CD4-positive, alpha-beta memory T cell (primary cell): ENCODE data around the gene GRM2. TPM values are rescaled to one million over a fixed set of nuclear protein-coding genes. Genes with fewer than 3 reads are reported as not detected.
A peak's percentile ranks its signal among the peaks of the same experiment; 100 is the strongest.

Source experiments
- CTCF ChIA-PET: fragments of 350-600 bp; sonication (Branson Sonifier 250); formaldehyde crosslinking; loops from one replicate; lab custom pipeline; 2021; ENCODE audit warnings: inconsistent platforms; ENCODE audit not compliant: partially characterized antibody; lab: Charles Lee
- POLR2A ChIA-PET: fragments of 350-600 bp; sonication (Branson Sonifier 250); formaldehyde crosslinking; loops from one replicate; lab custom pipeline; 2021; ENCODE audit not compliant: partially characterized antibody; lab: Charles Lee
- DNase-seq, 5 donors: peaks; one replicate each; pipeline versions ENCODE4 v3.0.0 to v3.0.0-alpha.2; 2020 to 2022; ENCODE audit warnings: mixed read lengths in 1 of 5
- H3K27ac ChIP-seq: one replicate; pipeline ENCODE4 v1.7.0; 2013; ENCODE audit warnings: low read depth, low read length
- H3K27me3 ChIP-seq: 2 replicates; pipeline ENCODE4 v1.7.0; 2013; ENCODE audit warnings: mild to moderate bottlenecking, low read length, moderate library complexity; ENCODE audit not compliant: insufficient read depth
- H3K36me3 ChIP-seq: 2 replicates; pipeline ENCODE4 v1.7.0; 2013; ENCODE audit warnings: mild to moderate bottlenecking, low read length, moderate library complexity; ENCODE audit not compliant: insufficient read depth
- H3K4me1 ChIP-seq: 2 replicates; pipeline ENCODE4 v1.7.0; 2013; ENCODE audit warnings: mild to moderate bottlenecking, low read length, moderate library complexity; ENCODE audit not compliant: insufficient read depth
- H3K4me3 ChIP-seq, 2 donors: one replicate each; pipeline ENCODE4 v1.7.0; 2013; ENCODE audit warnings: low read length in 2 of 2, mild to moderate bottlenecking in 1 of 2
- H3K9me3 ChIP-seq, 2 donors: one replicate each; pipeline ENCODE4 v1.7.0; 2013; ENCODE audit warnings: low read length in 2 of 2, control low read depth in 1 of 2; ENCODE audit not compliant: control insufficient read depth in 1 of 2
- H3K27ac Mint-ChIP-seq, 7 donors: one replicate each; pipeline ENCODE4 v1.8.0; 2020 to 2021; ENCODE audit warnings: mixed read lengths in 7 of 7, mild to moderate bottlenecking in 6 of 7, inconsistent platforms in 3 of 7, moderate library complexity in 3 of 7
- H3K27me3 Mint-ChIP-seq, 2 donors: one replicate each; pipeline ENCODE4 v1.8.0; 2020 to 2021; ENCODE audit warnings: mixed read lengths in 2 of 2
- H3K36me3 Mint-ChIP-seq, 2 donors: one replicate each; pipeline ENCODE4 v1.8.0; 2020 to 2021; ENCODE audit warnings: mixed read lengths in 2 of 2, inconsistent platforms in 1 of 2, mild to moderate bottlenecking in 1 of 2
- H3K4me1 Mint-ChIP-seq, 4 donors: one replicate each; pipeline ENCODE4 v1.8.0; 2020 to 2021; ENCODE audit warnings: mixed read lengths in 4 of 4, mild to moderate bottlenecking in 1 of 4
- H3K4me3 Mint-ChIP-seq, 8 donors: one replicate each; pipeline ENCODE4 v1.8.0; 2020 to 2021; ENCODE audit warnings: mixed read lengths in 8 of 8, mild to moderate bottlenecking in 7 of 8, moderate library complexity in 6 of 8, inconsistent platforms in 3 of 8
- H3K9me3 Mint-ChIP-seq, 8 donors: one replicate each; pipeline ENCODE4 v1.8.0; 2020 to 2021; ENCODE audit warnings: mixed read lengths in 8 of 8, mild to moderate bottlenecking in 5 of 8, inconsistent platforms in 3 of 8, moderate library complexity in 1 of 8
- intact Hi-C: fragments of 100-400 bp; cut with micrococcal nuclease; formaldehyde crosslinking; loops from one replicate; pipeline ENCODE4 v1.15.1; 2023
- polyA plus RNA-seq, 2 donors: library from polyadenylated mRNA; unstranded; fragments of 300-500 nt; fragmentation: Illumina TruSeq; gene quantifications; one replicate each; pipeline ENCODE4 v1.2.3, GENCODE V29; 2021
- total RNA-seq, 2 experiments: library from RNA; stranded (reverse); gene quantifications; one replicate each; pipeline ENCODE4 v1.2.3, GENCODE V29; 2021

The GRM2 gene
- total and polyA plus RNA-seq, 4 experiments from 2014 or later: 0.07 to 1.9 (median 1.1) TPM; not detected in 1

GRCh38 chr3:51688206-51688600 lies 18.7 kb upstream of the GRM2 start:
- Mint-ChIP-seq H3K36me3 (peaks cover 30 to 60% of the 10 kb centered on the region in 2 donors), H3K9me3 (no peaks in the 10 kb centered on the region), H3K4me1 (peaks cover 47 to 85% (median 64%) of the 10 kb centered on the region in 4 donors), H3K27me3 (no peaks in the 10 kb centered on the region), H3K4me3 (peak overlapping the region in 3 of 8 donors; percentile 28 to 59 (median 43)), H3K27ac (peak overlapping the region in 6 of 7 donors; percentile 69 to 97 (median 86))
- Histone ChIP-seq H3K36me3 (peaks cover 48% of the 10 kb centered on the region), H3K27me3 (no peaks in the 10 kb centered on the region), H3K27ac (no peak overlapping the region), H3K4me3 (no peak overlapping the region), H3K9me3 (no peaks in the 10 kb centered on the region), H3K4me1 (peaks cover 90% of the 10 kb centered on the region)
- intact Hi-C loops: loop anchor here (10.0 kb wide), 1 partner anchor 117 kb away; no protein-coding TSS in a partner anchor
- CTCF ChIA-PET: interaction anchor here (0.7 to 12.7 kb wide), 4 partner anchors 21 to 186 kb away, joined by 3 to 324 read pairs (median 20); partner anchors contain the start of gene TEX264
- POLR2A ChIA-PET: interaction anchor here (0.9 to 11.0 kb wide), 2 partner anchors 16 to 112 kb away, joined by 3 to 251 read pairs; partner anchors contain the start of gene TEX264
- DNase-seq: no peak

DNA sequence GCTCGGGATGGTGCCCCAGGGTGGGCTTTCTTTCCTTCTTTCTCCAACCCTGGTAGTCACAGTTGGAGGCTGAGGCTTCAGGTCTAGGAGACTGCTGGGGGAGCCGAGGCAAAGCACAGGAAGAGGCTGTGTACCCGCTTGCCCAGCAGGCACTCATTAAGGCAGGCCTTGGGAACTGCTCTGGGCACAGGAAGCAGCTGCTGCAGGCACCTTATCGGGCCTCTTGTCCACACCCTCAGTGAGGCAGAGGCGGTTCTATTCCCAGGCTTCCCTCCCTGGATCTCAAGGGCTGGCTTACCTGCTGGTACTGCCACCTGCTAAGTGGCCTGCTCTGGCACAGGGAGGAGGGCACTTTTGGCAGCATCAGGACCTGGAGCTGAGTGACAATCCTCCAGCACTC lies 15.8 kb upstream of the GRM2 start:
- H3K4me1 Mint-ChIP-seq: peaks cover 32 to 81% (median 47%) of the 10 kb centered on the region in 4 donors
- H3K4me1 ChIP-seq: peaks cover 62% of the 10 kb centered on the region
- intact Hi-C loops: no loop called here

GRCh38 chr3:51691949-51692348 lies 14.9 kb upstream of the GRM2 start:
- POLR2A ChIA-PET: interaction anchor here (1.2 to 1.3 kb wide), 2 partner anchors 11 to 21 kb away, joined by 5 read pairs; partner anchors contain the start of gene TEX264

More for the DNA sequence above, 15.8 kb upstream of the GRM2 start:
- ChIA-PET POLR2A (no interaction called here), CTCF (interaction anchor here (1.2 to 12.7 kb wide), 4 partner anchors 10 to 189 kb away, joined by 3 to 324 read pairs (median 13); partner anchors contain the start of gene TEX264)
- no peak for DNase-seq
- peaks cover 43% of the 10 kb centered on the region for H3K36me3 ChIP-seq
- H3K4me3 Mint-ChIP-seq: no peak overlapping the region
- H3K27ac Mint-ChIP-seq: peak overlapping the region in 4 of 7 donors; percentile 42 to 71 (median 68)
- no peaks in the 10 kb centered on the region for H3K9me3 ChIP-seq
- H3K4me3 ChIP-seq: no peak overlapping the region
- no peaks in the 10 kb centered on the region for H3K9me3 Mint-ChIP-seq
- peaks cover 31 to 57% of the 10 kb centered on the region in 2 donors for H3K36me3 Mint-ChIP-seq
- H3K27me3 ChIP-seq: no peaks in the 10 kb centered on the region
- H3K27ac ChIP-seq: no peak overlapping the region
- H3K27me3 Mint-ChIP-seq: no peaks in the 10 kb centered on the region

DNA sequence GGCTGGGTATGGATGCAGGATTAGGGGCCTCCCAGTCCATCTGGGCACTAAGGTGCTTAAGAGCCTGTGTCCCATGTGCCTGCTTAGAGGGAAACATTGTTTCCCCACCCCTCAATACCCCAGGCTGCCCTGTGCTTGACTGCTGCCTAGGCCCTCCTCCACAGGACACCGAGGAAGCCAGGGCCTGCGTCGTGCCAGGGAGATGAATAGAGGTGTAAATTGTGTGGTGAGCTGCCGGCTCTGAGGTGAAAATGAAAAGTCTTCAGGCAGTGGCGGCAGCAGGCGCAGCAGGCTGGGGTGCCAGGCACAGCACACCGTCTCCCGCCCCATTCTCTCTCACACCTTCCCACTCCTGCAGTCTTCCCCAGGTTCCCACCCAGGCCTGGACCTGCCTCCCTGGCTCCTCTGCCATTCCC lies 13.9 kb upstream of the GRM2 start:
- intact Hi-C loops: no loop called here
- H3K27ac ChIP-seq: no peak overlapping the region
- no peak overlapping the region for H3K27ac Mint-ChIP-seq

More at GRCh38 chr3:51691949-51692348, 14.9 kb upstream of the GRM2 start:
- CTCF ChIA-PET: interaction anchor here (1.4 to 12.7 kb wide), 3 partner anchors 11 to 108 kb away, joined by 3 to 324 read pairs (median 21); partner anchors contain the start of gene TEX264
- Histone ChIP-seq H3K36me3 (peaks cover 51% of the 10 kb centered on the region), H3K27me3 (no peaks in the 10 kb centered on the region), H3K4me3 (no peak overlapping the region), H3K27ac (no peak overlapping the region), H3K4me1 (peaks cover 53% of the 10 kb centered on the region), H3K9me3 (no peaks in the 10 kb centered on the region)
- intact Hi-C loops: no loop called here
- Mint-ChIP-seq H3K27ac (peak overlapping the region in 5 of 7 donors; percentile 6 to 66 (median 24)), H3K36me3 (peaks cover 25 to 56% of the 10 kb centered on the region in 2 donors), H3K4me3 (no peak overlapping the region), H3K4me1 (peaks cover 23 to 73% (median 38%) of the 10 kb centered on the region in 4 donors), H3K9me3 (no peaks in the 10 kb centered on the region), H3K27me3 (no peaks in the 10 kb centered on the region)
- no peak for DNase-seq

DNA sequence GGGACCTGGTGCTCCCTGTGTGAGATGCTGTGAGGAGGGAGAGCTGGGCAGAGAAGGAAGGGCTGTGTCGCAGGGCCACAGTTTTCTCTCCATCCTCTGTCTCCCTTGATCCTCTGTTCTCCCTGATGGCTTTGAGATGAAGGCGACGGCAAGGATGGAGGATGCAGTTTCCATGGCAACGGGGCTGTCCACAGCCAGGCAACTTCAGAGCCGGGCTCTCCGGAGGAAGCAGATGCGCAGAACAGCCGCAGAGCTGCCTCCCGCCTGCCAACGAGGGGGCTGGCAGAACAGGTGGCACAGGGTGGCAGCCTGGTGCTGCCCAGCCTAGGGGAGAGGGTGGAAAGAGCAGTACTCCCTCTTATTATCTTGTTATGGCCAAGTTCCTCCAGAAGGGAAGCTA lies 9.9 kb upstream of the GRM2 start:
- no peak for DNase-seq
- peaks cover 33 to 67% of the 10 kb centered on the region in 2 donors for H3K36me3 Mint-ChIP-seq
- Histone ChIP-seq H3K4me3 (no peak overlapping the region), H3K27me3 (no peaks in the 10 kb centered on the region), H3K9me3 (no peaks in the 10 kb centered on the region), H3K27ac (no peak overlapping the region), H3K36me3 (peaks cover 68% of the 10 kb centered on the region), H3K4me1 (peaks cover 24% of the 10 kb centered on the region)
- no peaks in the 10 kb centered on the region for H3K27me3 Mint-ChIP-seq
- POLR2A ChIA-PET: interaction anchor here (3.0 to 3.5 kb wide), 2 partner anchors 11 to 15 kb away, joined by 10 to 12 read pairs; no protein-coding TSS in a partner anchor
- intact Hi-C loops: no loop called here
- H3K27ac Mint-ChIP-seq: peak overlapping the region in 1 of 7 donors; percentile 46
- H3K9me3 Mint-ChIP-seq: peaks cover 0 to 1% (median 0%) of the 10 kb centered on the region in 8 donors
- CTCF ChIA-PET: interaction anchor here (1.1 to 3.3 kb wide), 2 partner anchors 15 to 54 kb away, joined by 4 to 12 read pairs; no protein-coding TSS in a partner anchor
- H3K4me1 Mint-ChIP-seq: peaks cover 13 to 61% (median 26%) of the 10 kb centered on the region in 4 donors
- H3K4me3 Mint-ChIP-seq: no peak overlapping the region

More for the DNA sequence above, 13.9 kb upstream of the GRM2 start:
- peaks cover 42% of the 10 kb centered on the region for H3K4me1 ChIP-seq
- H3K4me3 ChIP-seq: no peak overlapping the region
- CTCF ChIA-PET: interaction anchor here (5.0 kb wide), 1 partner anchor 12 kb away, joined by 21 read pairs; no protein-coding TSS in a partner anchor
- POLR2A ChIA-PET: interaction anchor here (1.2 to 1.3 kb wide), 2 partner anchors 12 to 22 kb away, joined by 5 read pairs; partner anchors contain the start of gene TEX264
- no peaks in the 10 kb centered on the region for H3K27me3 ChIP-seq
- Mint-ChIP-seq H3K4me1 (peaks cover 15 to 73% (median 29%) of the 10 kb centered on the region in 4 donors), H3K36me3 (peaks cover 24 to 56% of the 10 kb centered on the region in 2 donors), H3K27me3 (no peaks in the 10 kb centered on the region), H3K9me3 (no peaks in the 10 kb centered on the region), H3K4me3 (no peak overlapping the region)
- no peaks in the 10 kb centered on the region for H3K9me3 ChIP-seq
- peaks cover 58% of the 10 kb centered on the region for H3K36me3 ChIP-seq
- DNase-seq: no peak

DNA sequence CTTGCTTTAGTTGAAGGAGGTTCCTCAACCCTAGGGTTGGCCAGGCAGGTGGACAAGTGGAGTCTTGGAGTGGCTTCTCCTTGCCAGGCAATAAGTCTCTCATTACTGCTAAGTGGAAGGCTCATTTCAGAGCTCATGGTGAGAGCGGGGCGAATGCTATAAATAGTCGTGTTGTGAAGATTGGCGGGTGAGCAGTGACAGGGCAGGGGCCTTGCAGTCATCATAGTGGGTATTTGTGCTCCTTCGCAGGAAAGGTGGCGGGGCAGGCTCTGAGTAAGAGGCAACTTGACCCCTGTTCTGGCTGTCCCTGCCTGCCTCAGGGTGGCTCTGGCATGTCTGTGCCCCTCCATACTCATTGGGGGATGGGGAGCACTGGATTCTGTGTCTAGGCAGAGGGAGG lies 8.7 kb upstream of the GRM2 start:
- intact Hi-C loops: no loop called here
- no peaks in the 10 kb centered on the region for H3K27me3 ChIP-seq
- no peak overlapping the region for H3K27ac ChIP-seq
- no peak for DNase-seq
- H3K27me3 Mint-ChIP-seq: no peaks in the 10 kb centered on the region
- H3K4me1 ChIP-seq: peaks cover 13% of the 10 kb centered on the region
- peaks cover 28 to 70% of the 10 kb centered on the region in 2 donors for H3K36me3 Mint-ChIP-seq
- ChIA-PET CTCF (interaction anchor here (3.3 kb wide), 1 partner anchor 16 kb away, joined by 12 read pairs; no protein-coding TSS in a partner anchor), POLR2A (interaction anchor here (3.0 to 3.5 kb wide), 2 partner anchors 12 to 16 kb away, joined by 10 to 12 read pairs; no protein-coding TSS in a partner anchor)
- H3K4me1 Mint-ChIP-seq: peaks cover 13 to 59% (median 26%) of the 10 kb centered on the region in 4 donors
- H3K9me3 ChIP-seq: no peaks in the 10 kb centered on the region
- H3K4me3 Mint-ChIP-seq: no peak overlapping the region
- H3K4me3 ChIP-seq: no peak overlapping the region
- peaks cover 0 to 1% (median 0%) of the 10 kb centered on the region in 8 donors for H3K9me3 Mint-ChIP-seq
- peak overlapping the region in 6 of 7 donors; percentile 48 to 94 (median 77) for H3K27ac Mint-ChIP-seq
- H3K36me3 ChIP-seq: peaks cover 66% of the 10 kb centered on the region

GRCh38 chr3:51700403-51700802 lies 6.5 kb upstream of the GRM2 start:
- Mint-ChIP-seq H3K36me3 (peaks cover 31 to 72% of the 10 kb centered on the region in 2 donors), H3K27ac (no peak overlapping the region), H3K4me1 (peaks cover 18 to 48% (median 28%) of the 10 kb centered on the region in 4 donors), H3K9me3 (peaks cover 0 to 1% (median 0%) of the 10 kb centered on the region in 8 donors), H3K4me3 (no peak overlapping the region), H3K27me3 (no peaks in the 10 kb centered on the region)
- CTCF ChIA-PET: interaction anchor here (1.4 kb wide), 1 partner anchor 19 kb away, joined by 6 read pairs; no protein-coding TSS in a partner anchor
- POLR2A ChIA-PET: no interaction called here
- intact Hi-C loops: no loop called here
- no peak overlapping the region for H3K4me3 ChIP-seq
- H3K9me3 ChIP-seq: no peaks in the 10 kb centered on the region
- H3K4me1 ChIP-seq: peaks cover 13% of the 10 kb centered on the region
- peak overlapping the region; percentile 9 for H3K27ac ChIP-seq
- peaks cover 83% of the 10 kb centered on the region for H3K36me3 ChIP-seq
- DNase-seq: no peak
- no peaks in the 10 kb centered on the region for H3K27me3 ChIP-seq
